Measurements from ENCODE around the gene SLAMF7. TPM values are rescaled to one million over a fixed set of nuclear protein-coding genes. Genes with fewer than 3 reads are reported as not detected.

The SLAMF7 gene
- total and polyA plus RNA-seq, 2 donors (not counting 3 experiments of a cell fraction or from before 2014, with no cell fraction given) = not detected

GRCh38 chr1:160744852-160745520 is 5.9 kb downstream of the SLAMF7 start:
- BruUV-seq (replicated peaks) = no TSS peak
- Histone ChIP-seq H3K79me2 (ENCODE audit: control insufficient read depth, insufficient read depth, low read length) (no peaks in the 10 kb centered on the region), H3K9me1 (replicated peaks; ENCODE audit: control insufficient read depth, extremely low read depth, insufficient read depth, low read length) (no peaks in the 10 kb centered on the region), H4K20me1 (replicated peaks; ENCODE audit: control insufficient read depth, extremely low read depth, insufficient read depth, low read length) (no peaks in the 10 kb centered on the region), H3K9me3 (replicated peaks; ENCODE audit: control insufficient read depth, insufficient read depth, low read length) (no peaks in the 10 kb centered on the region), H3K36me3 (ENCODE audit: control insufficient read depth in 2 of 2, extremely low read depth in 1 of 2, insufficient read depth in 2 of 2, low read length in 2 of 2) (no peaks in the 10 kb centered on the region), H3K4me3 (replicated peaks in 1 of 3; ENCODE audit: insufficient read depth in 1 of 3, low read depth in 1 of 3, low read length in 3 of 3) (no peak overlapping the region), H3K4me1 (ENCODE audit: control insufficient read depth, extremely low read depth, insufficient read depth, low read length) (no peaks in the 10 kb centered on the region), H3K9ac (replicated peaks; ENCODE audit: extremely low read depth, insufficient read depth, low read length) (no peak overlapping the region), H2AFZ (ENCODE audit: low read depth, low read length) (no peak overlapping the region), H3K27me3 (ENCODE audit: control insufficient read depth in 2 of 2, insufficient read depth in 2 of 2, low read length in 2 of 2) (peaks cover 0 to 2% of the 10 kb centered on the region in 2 experiments), H3K27ac (ENCODE audit: insufficient read depth, low read depth, low read length) (no peak overlapping the region), H3K4me2 (ENCODE audit: insufficient read depth, low read length) (no peak overlapping the region)
- intact Hi-C loops (cut with micrococcal nuclease) = no loop called here
- FAIRE-seq = no peak
- dilution Hi-C loops (cut with MboI; ENCODE audit: extremely low pct_ligation_motif_present, low sequenced_read_pairs) = no loop called here
- POLR2A ChIA-PET = interaction anchor here (0.6 kb wide), 1 partner anchor 296 kb away, joined by 3 read pairs; no protein-coding TSS in a partner anchor
- TF ChIP-seq CTCF (IDR thresholded peaks at IDR 0.05; ENCODE audit: extremely low read depth in 1 of 2, insufficient read depth in 1 of 2, low read depth in 1 of 2, low read length in 2 of 2) (no peak), GATA2 (IDR thresholded peaks at IDR 0.05; ENCODE audit: insufficient read depth, insufficient read length, low read depth, low read length) (no peak), POLR2AphosphoS5 (IDR thresholded peaks at IDR 0.05; ENCODE audit: insufficient read depth, low read depth, low read length) (no peak), POLR2A (IDR thresholded peaks at IDR 0.05; ENCODE audit: low read depth, low read length) (no peak), EZH2 (IDR thresholded peaks at IDR 0.05; ENCODE audit: borderline replicate concordance, low read depth, low read length, severe bottlenecking) (no peak), MAX (IDR thresholded peaks at IDR 0.05; ENCODE audit: insufficient read depth, insufficient read length) (no peak), MYC (IDR thresholded peaks at IDR 0.05; ENCODE audit: low read depth, low read length) (no peak), FOS (IDR thresholded peaks at IDR 0.05; ENCODE audit: borderline replicate concordance, insufficient read depth, low read length) (no peak), JUN (IDR thresholded peaks at IDR 0.05; ENCODE audit: borderline replicate concordance, insufficient read depth, insufficient read length, low read depth) (no peak)
- DNase-seq (ENCODE audit: low read depth, low spot score) = no peak
- CTCF ChIA-PET = interaction anchor here (1.1 kb wide), 1 partner anchor 18 kb away, joined by 5 read pairs; no protein-coding TSS in a partner anchor

Measured in endothelial cell of umbilical vein (primary cell).